ENCODE measurements around the gene DAPK2.
"Not testable (repeated sequence)": the region's sequence is repeated elsewhere in the genome, so short reads cannot be mapped to it uniquely, and the experiment has no call there.

Gene DAPK2

GRCh38 chr15:64089543-64090280 lies 43.4 kb upstream of the DAPK2 start:
- Histone ChIP-seq H3K27ac (peak overlapping the region in 1 of 2 donors; percentile 55), H3K4me3 (no peak overlapping the region)
- TF ChIP-seq CTCF (IDR thresholded peaks at IDR 0.05): no peak
- no peak for DNase-seq (ENCODE audit: low spot score)

GRCh38 chr15:64082757-64083156 lies 36.5 kb upstream of the DAPK2 start:
- Histone ChIP-seq H3K4me3 (no peak overlapping the region), H3K27ac (no peak overlapping the region)
- TF ChIP-seq CTCF (IDR thresholded peaks at IDR 0.05): no peak
- no peak for DNase-seq (ENCODE audit: low spot score)

GRCh38 chr15:64073496-64073895 lies 27.2 kb upstream of the DAPK2 start:
- not testable (repeated sequence) for H3K27ac ChIP-seq; H3K4me3 ChIP-seq; DNase-seq (ENCODE audit: low spot score)

- no peak for DNase-seq (ENCODE audit: low spot score)
- TF ChIP-seq CTCF (IDR thresholded peaks at IDR 0.05): no peak
- H3K4me3 ChIP-seq: no peak overlapping the region
- H3K27ac ChIP-seq: no peak overlapping the region
These were observed 26.5 kb upstream of the DAPK2 start for GRCh38 chr15:64072812-64073211.

- H3K27ac ChIP-seq: peak overlapping the region; percentile 75 to 76
- no peak for DNase-seq (ENCODE audit: low spot score)
These were observed 25.9 kb upstream of the DAPK2 start for GRCh38 chr15:64071931-64072765.

GRCh38 chr15:64070965-64071851 lies 24.9 kb upstream of the DAPK2 start:
- Histone ChIP-seq H3K27ac (peak overlapping the region; percentile 75 to 76), H3K4me3 (no peak overlapping the region)
- no peak for TF ChIP-seq CTCF (IDR thresholded peaks at IDR 0.05)
- DNase-seq (ENCODE audit: low spot score): peak; percentile 78

More at GRCh38 chr15:64071931-64072765, 25.9 kb upstream of the DAPK2 start:
- TF ChIP-seq CTCF (IDR thresholded peaks at IDR 0.05): no peak
- no peak overlapping the region for H3K4me3 ChIP-seq

- H3K27ac ChIP-seq: peak overlapping the region; percentile 75 to 76
- TF ChIP-seq CTCF (IDR thresholded peaks at IDR 0.05): no peak
- no peak overlapping the region for H3K4me3 ChIP-seq
- DNase-seq (ENCODE audit: low spot score): no peak
These were observed 23.8 kb upstream of the DAPK2 start for GRCh38 chr15:64070106-64070505.

Measured in coronary artery (tissue), 2 donors.